WERI-Rb-1 (cell line): ENCODE measurements around the gene BEND7.

ENCODE experiments used
- DNase-seq: peaks from one replicate; pipeline ENCODE4 v3.0.0-alpha.2; 2020
- H3K27ac ChIP-seq: fragments of 250-450 bp; sonication (Bioruptor Pico); 2 replicates; pipeline ENCODE4 v1.5.1; 2020; ENCODE audit warnings: mild to moderate bottlenecking, moderate library complexity
- H3K27me3 ChIP-seq: fragments of 250-450 bp; sonication (Bioruptor Pico); 2 replicates; pipeline ENCODE4 v1.5.1; 2021; ENCODE audit warnings: mild to moderate bottlenecking, low read depth, moderate library complexity; ENCODE audit not compliant: insufficient read depth, severe bottlenecking
- H3K36me3 ChIP-seq: fragments of 250-450 bp; sonication (Bioruptor Pico); 2 replicates; pipeline ENCODE4 v1.5.1; 2020; ENCODE audit warnings: mild to moderate bottlenecking, moderate library complexity
- H3K4me3 ChIP-seq: 2 replicates; pipeline ENCODE4 v1.5.1; 2011; ENCODE audit warnings: low read depth, mild to moderate bottlenecking, control low read depth, low read length
- H3K9me3 ChIP-seq: fragments of 250-450 bp; sonication (Bioruptor Pico); 2 replicates; pipeline ENCODE4 v1.5.1; 2021; ENCODE audit warnings: mild to moderate bottlenecking, moderate library complexity; ENCODE audit not compliant: severe bottlenecking
- CTCF ChIP-seq: IDR thresholded peaks from 2 replicates; pipeline ENCODE4 v1.5.1; 2011; ENCODE audit warnings: low read depth, mild to moderate bottlenecking, control low read depth, inconsistent platforms, low read length

BEND7 gene

DNA sequence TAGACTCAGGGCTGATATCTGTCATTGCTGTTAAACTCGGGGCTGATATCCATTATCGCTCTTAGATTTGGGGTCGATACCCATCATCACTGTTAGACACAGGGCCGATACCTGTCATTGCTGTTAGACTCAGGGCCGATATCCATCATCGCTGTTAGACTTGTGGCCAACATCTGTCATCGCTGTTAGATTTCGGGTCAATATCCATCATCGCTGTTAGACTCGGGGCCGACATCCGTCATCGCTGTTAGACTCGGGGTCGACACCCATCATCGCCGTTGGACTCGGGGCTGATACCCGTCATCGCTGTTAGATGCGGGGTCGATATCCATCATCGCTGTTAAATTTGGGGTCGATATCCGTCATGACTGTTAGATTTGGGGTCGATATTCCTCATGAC, 54.8 kb downstream of the BEND7 start:
- Histone ChIP-seq H3K9me3 (no peaks in the 10 kb centered on the region), H3K4me3 (no peak overlapping the region), H3K36me3 (no peaks in the 10 kb centered on the region), H3K27me3 (no peaks in the 10 kb centered on the region), H3K27ac (no peak overlapping the region)
- TF ChIP-seq CTCF: no peak
- no peak for DNase-seq

DNA sequence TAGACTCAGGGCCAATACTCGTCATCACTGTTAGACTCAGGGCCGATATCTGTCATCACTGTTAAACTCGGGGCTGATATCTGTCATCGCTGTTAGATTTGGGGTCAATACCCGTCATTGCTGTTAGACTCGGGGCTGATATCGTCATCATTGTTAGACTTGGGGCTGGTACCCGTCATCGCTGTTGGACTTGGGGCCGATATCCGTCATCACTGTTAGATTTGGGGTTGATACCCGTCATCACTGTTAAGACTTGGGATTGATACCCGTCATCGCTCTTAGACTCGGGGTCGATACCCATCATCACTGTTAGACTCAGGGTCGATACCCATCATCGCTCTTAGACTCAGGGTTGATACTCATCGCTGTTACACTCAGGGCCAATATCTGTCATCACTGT, 56.5 kb downstream of the BEND7 start:
- no peak for DNase-seq
- H3K36me3 ChIP-seq: no peaks in the 10 kb centered on the region
- H3K27me3 ChIP-seq: no peaks in the 10 kb centered on the region
- no peak overlapping the region for H3K27ac ChIP-seq
- TF ChIP-seq CTCF: no peak
- no peak overlapping the region for H3K4me3 ChIP-seq
- no peaks in the 10 kb centered on the region for H3K9me3 ChIP-seq

- DNase-seq: no peak
- H3K27me3 ChIP-seq: no peaks in the 10 kb centered on the region
- no peak overlapping the region for H3K27ac ChIP-seq
- no peak overlapping the region for H3K4me3 ChIP-seq
- H3K36me3 ChIP-seq: no peaks in the 10 kb centered on the region
- TF ChIP-seq CTCF: no peak
- no peaks in the 10 kb centered on the region for H3K9me3 ChIP-seq
These were observed 58.5 kb downstream of the BEND7 start for GRCh38 chr10:13470270-13470669.

- Histone ChIP-seq H3K9me3 (no peaks in the 10 kb centered on the region), H3K4me3 (no peak overlapping the region), H3K36me3 (no peaks in the 10 kb centered on the region), H3K27ac (no peak overlapping the region), H3K27me3 (no peaks in the 10 kb centered on the region)
- no peak for TF ChIP-seq CTCF
- no peak for DNase-seq
These were observed 66.3 kb downstream of the BEND7 start for GRCh38 chr10:13462551-13462950.

GRCh38 chr10:13458687-13459012, 70.2 kb downstream of the BEND7 start:
- H3K9me3 ChIP-seq: no peaks in the 10 kb centered on the region
- H3K36me3 ChIP-seq: no peaks in the 10 kb centered on the region
- H3K27ac ChIP-seq: no peak overlapping the region
- H3K4me3 ChIP-seq: no peak overlapping the region
- no peaks in the 10 kb centered on the region for H3K27me3 ChIP-seq
- DNase-seq: no peak
- no peak for TF ChIP-seq CTCF

- no peak overlapping the region for H3K27ac ChIP-seq
- H3K9me3 ChIP-seq: no peaks in the 10 kb centered on the region
- no peaks in the 10 kb centered on the region for H3K36me3 ChIP-seq
- H3K4me3 ChIP-seq: no peak overlapping the region
- no peak for DNase-seq
- H3K27me3 ChIP-seq: no peaks in the 10 kb centered on the region
- TF ChIP-seq CTCF: no peak
These were observed 70.7 kb downstream of the BEND7 start for GRCh38 chr10:13457958-13458686.
